Omental fat pad (tissue), 4 donors: ENCODE data around the gene KIF3A. TPM values are rescaled to one million over a fixed set of nuclear protein-coding genes. Genes with fewer than 3 reads are reported as not detected.

ENCODE experiments used
- ATAC-seq: fragments of 150-250 bp; one replicate; pipeline ENCODE4 v1.9.1; 2016; ENCODE audit warnings: mild to moderate bottlenecking, moderate library complexity; ENCODE audit not compliant: low FRiP score
- DNase-seq: peaks from one replicate; pipeline ENCODE4 v3.0.0-alpha.2; 2019; ENCODE audit warnings: low spot score
- total RNA-seq, 4 donors: library from RNA; depleted of rRNA; stranded (reverse); fragments of >200 nt; gene quantifications; one replicate each; pipeline ENCODE4 v1.1.0, GENCODE V29; 2016
- TF ChIP-seq, protein P1 (sequence below), 3 donors: fragments of 450-650 bp; IDR thresholded peaks; one replicate each; pipeline ENCODE4 v1.5.1; 2016 to 2017; ENCODE audit warnings: antibody characterized with exemption in 3 of 3, mild to moderate bottlenecking in 3 of 3, moderate library complexity in 2 of 3

KIF3A gene
- total RNA-seq, 4 donors from 2014 or later: 4.4 to 10.4 (median 5.9) TPM

DNA sequence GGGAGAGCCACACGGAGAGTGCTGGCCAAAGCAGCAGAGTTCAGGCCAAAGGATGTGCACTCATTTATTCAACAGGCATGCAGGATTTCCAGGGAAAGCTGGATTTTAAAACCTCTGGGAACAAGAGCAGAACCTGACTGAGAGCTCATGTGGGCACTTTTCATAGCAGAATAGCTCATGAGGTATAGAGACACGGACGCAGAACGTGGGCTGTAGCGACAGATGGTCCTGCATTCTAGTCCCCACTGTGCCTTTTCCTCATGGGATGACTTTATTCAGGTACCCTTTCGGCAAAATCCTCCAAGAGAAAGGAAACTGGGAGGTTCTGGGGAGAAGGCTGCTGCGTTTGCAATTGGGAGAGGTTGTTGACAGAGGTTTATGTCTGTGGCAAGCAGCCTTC lies 58.2 kb downstream of the KIF3A start:
- ATAC-seq: no peak
- TF ChIP-seq, protein P1, sequence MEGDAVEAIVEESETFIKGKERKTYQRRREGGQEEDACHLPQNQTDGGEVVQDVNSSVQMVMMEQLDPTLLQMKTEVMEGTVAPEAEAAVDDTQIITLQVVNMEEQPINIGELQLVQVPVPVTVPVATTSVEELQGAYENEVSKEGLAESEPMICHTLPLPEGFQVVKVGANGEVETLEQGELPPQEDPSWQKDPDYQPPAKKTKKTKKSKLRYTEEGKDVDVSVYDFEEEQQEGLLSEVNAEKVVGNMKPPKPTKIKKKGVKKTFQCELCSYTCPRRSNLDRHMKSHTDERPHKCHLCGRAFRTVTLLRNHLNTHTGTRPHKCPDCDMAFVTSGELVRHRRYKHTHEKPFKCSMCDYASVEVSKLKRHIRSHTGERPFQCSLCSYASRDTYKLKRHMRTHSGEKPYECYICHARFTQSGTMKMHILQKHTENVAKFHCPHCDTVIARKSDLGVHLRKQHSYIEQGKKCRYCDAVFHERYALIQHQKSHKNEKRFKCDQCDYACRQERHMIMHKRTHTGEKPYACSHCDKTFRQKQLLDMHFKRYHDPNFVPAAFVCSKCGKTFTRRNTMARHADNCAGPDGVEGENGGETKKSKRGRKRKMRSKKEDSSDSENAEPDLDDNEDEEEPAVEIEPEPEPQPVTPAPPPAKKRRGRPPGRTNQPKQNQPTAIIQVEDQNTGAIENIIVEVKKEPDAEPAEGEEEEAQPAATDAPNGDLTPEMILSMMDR (IDR thresholded peaks at IDR 0.05): no peak
- no peak for DNase-seq

DNA sequence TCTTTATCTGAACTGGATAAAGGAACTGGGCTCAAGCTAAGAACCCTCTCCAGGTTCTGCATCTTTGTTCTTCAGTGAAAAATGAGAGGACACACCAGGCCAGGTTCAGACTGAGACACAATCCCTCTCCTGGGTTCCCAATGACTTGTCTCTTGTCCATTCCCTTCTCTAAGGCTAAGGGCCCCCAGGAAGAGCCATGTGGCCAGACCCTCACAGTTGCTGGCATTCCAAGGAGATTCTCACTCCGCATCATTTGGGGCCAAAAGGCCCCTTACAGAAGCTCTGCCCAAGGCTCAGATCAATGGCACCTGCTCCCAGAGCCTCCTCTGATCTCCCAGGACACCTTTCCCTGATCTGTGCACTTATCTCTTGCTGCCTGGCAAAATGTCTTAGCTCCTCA lies 58.6 kb downstream of the KIF3A start:
- no peak for ATAC-seq
- no peak for DNase-seq
- TF ChIP-seq, protein P1 (IDR thresholded peaks at IDR 0.05): no peak

DNA sequence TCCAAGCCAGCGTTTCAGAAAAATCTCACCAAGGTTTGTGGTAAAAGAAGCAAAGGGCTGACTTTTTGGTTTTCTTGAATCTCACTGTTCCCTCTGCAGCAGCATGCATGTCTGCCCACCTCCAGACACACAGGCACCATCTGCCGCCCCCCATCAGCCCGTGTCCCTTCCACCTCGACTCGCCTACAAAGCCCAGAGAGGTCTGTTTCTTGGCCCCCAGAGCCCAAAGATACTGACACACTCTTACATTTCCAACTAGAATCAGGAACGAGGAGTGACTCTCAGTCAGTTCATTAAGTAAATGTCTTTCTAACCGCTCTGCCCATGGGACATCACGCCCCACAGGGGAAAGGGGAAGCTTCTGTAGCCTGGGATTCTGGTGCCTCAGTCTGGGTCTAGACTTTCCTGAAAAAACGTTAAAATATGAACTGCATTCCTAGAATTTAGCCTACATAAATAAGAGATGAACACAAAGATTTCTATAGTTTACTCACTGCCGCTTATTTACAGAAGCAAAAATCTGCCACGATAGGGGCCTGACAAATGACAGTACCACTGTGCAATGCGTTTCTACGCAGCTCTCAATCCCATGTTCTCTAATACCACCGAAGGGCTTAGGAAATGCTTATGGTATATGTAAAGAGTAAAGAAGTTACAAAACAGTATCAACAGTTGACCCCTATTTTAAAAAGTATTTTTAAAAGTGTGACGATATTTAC lies 59.5 kb downstream of the KIF3A start:
- DNase-seq: no peak
- no peak for ATAC-seq
- TF ChIP-seq, protein P1 (IDR thresholded peaks at IDR 0.05): no peak

DNA sequence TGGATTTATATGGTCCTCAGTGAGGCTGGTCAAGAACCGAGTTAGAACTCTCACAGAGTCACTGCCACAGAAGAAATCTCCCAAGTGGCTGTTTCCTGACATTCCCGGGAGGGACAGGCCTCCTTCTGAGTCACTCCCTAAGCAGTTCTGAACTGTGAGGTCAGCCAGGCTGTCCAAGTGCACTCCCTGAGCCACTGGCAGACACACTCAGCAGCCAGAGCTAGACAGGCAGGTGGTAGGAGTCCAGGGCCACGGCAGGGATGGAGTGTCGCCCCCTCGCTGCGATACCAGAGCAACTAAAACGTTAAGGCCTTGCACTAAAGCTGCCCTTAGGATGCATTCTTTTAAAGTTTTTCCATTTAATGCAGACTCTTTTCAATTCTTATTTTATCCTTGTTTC lies 60.2 kb downstream of the KIF3A start:
- peak; percentile 69 for ATAC-seq
- TF ChIP-seq, protein P1 (IDR thresholded peaks at IDR 0.05): no peak
- DNase-seq: no peak

DNA sequence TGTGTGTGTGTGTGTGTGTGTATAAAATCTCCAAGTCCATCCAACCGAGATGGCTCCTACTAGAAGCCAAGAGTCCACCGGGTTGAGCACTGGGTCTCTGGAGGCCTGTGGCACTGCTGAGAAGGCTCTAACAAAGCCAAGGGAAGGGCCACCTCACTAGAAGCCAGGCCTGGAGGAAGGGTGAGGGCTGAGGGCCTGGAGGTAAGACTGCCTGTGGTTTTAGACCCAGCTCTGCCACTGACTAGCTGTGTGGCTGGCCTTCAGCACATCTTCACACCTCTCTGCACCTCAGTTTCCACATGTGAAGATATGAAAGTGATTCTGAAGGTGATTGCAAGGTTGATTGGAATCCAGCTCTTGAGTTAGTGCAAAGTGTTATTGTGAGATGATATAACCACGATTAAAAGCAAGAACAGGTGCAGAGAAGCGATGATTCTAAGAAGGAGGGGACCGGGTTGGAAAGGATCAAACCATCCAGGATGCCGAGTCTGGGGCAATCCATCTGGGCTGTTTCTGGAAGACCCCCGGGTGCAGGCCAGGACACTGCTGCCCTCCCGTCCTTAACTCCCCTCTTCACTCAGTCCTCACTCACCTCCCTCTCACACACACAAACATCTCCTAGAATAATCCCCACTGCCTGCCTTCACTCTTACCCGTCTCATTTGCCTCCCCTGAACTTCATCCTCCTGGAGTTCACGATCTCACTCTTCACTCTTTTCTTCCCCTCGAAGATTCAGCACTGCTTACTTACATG lies 61.2 kb downstream of the KIF3A start:
- TF ChIP-seq, protein P1 (IDR thresholded peaks at IDR 0.05): no peak
- no peak for DNase-seq
- ATAC-seq: no peak

DNA sequence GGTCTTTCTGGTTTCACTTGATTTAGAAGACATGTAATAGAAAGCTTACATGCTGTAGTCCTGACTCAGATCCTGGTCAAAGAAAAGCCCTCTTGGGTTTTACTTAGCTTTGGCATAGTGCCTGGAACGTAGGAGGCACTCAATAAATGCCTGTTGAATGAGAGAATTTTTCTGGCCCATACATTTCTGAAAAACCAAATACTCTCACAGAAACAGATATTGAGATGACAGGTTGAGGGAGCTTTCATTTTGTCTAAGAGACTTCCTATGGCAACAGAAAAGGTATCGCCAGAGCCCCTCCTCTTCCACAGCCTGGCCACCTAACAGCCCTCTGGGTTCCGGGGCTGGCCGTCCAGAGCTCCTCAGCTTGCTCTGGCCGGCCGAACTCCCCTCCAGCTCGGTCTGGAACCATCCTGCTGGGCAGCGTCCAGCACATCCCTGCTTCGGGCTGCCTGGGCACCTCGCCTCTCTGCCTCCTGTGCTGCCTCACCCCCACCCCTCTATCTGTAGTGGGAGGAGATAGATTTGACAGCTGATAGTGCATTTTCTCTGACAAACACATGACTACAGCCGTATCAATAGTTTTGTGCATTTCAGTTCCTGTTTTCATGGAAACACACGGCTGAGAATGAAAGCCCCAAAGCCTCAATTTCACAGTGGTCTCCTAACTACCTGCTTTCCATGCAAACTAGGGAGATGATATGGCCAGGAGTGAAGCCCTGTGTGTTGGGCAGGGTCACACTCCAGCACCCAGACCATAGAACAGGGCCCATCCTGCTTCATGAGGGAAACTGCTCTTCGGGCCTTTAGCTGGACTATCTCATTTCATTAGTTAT lies 62.5 kb downstream of the KIF3A start:
- DNase-seq: no peak
- TF ChIP-seq, protein P1 (IDR thresholded peaks at IDR 0.05): no peak
- ATAC-seq: peak; percentile 75
